ENCODE data around the gene ZNF467.

GRCh38 chr7:149789101-149789500 lies 15.7 kb upstream of the ZNF467 start:
- TF ChIP-seq CTCF (IDR thresholded peaks at IDR 0.05) (no peak), POLR2A (IDR thresholded peaks at IDR 0.05) (no peak), EP300 (IDR thresholded peaks at IDR 0.05) (no peak)

Measured in ovary (tissue), 3 donors.